T follicular helper cell (primary cell): ENCODE results near the gene CDCP1.

Experiments used
- DNase-seq: peaks from one replicate; pipeline ENCODE4 v3.0.0-alpha.2; 2020; ENCODE audit warnings: low read depth
- total RNA-seq, 2 experiments: gene quantifications; one replicate each; lab custom pipeline; 2026; lab: John Stamatoyannopoulos, UW

Gene CDCP1
- total RNA-seq, result 0.42 to 0.70 reads per million in 2 experiments

GRCh38 chr3:45145681-45146614 lies at the start of gene CDCP1:
TSS of gene CDCP1 (minus strand) at chr3:45146378. CDS start at chr3:45146287, 91 bp downstream.
- no peak for DNase-seq

- DNase-seq, result no peak
Observed at GRCh38 chr3:45194791-45195190, 48.6 kb upstream of the CDCP1 start.

- DNase-seq, result no peak
Observed at GRCh38 chr3:45191924-45192417, 45.8 kb upstream of the CDCP1 start.

- no peak for DNase-seq
Observed at GRCh38 chr3:45191424-45191823, 45.2 kb upstream of the CDCP1 start.

- DNase-seq, result no peak
Observed at GRCh38 chr3:45188719-45189659, 42.8 kb upstream of the CDCP1 start.

- no peak for DNase-seq
Observed at GRCh38 chr3:45187694-45188141, 41.5 kb upstream of the CDCP1 start.

- no peak for DNase-seq
Observed at GRCh38 chr3:45186871-45187270, 40.7 kb upstream of the CDCP1 start.

- DNase-seq, result no peak
Observed at GRCh38 chr3:45185461-45185860, 39.3 kb upstream of the CDCP1 start.

GRCh38 chr3:45185052-45185451 lies 38.9 kb upstream of the CDCP1 start:
- DNase-seq, result no peak

GRCh38 chr3:45183872-45184262 lies 37.7 kb upstream of the CDCP1 start:
- no peak for DNase-seq

- DNase-seq, result no peak
Observed at GRCh38 chr3:45182915-45183871, 37.0 kb upstream of the CDCP1 start.

- DNase-seq, result no peak
Observed at GRCh38 chr3:45181496-45181895, 35.3 kb upstream of the CDCP1 start.

GRCh38 chr3:45180899-45181298 lies 34.7 kb upstream of the CDCP1 start:
- DNase-seq, result no peak

- DNase-seq, result no peak
Observed at GRCh38 chr3:45180051-45180450, 33.9 kb upstream of the CDCP1 start.

- no peak for DNase-seq
Observed at GRCh38 chr3:45179163-45179562, 33.0 kb upstream of the CDCP1 start.

GRCh38 chr3:45178183-45179023 lies 32.2 kb upstream of the CDCP1 start:
- no peak for DNase-seq

- DNase-seq, result no peak
Observed at GRCh38 chr3:45176912-45177311, 30.7 kb upstream of the CDCP1 start.

- DNase-seq, result no peak
Observed at GRCh38 chr3:45174234-45174633, 28.1 kb upstream of the CDCP1 start.

- DNase-seq, result no peak
Observed at GRCh38 chr3:45173776-45174175, 27.6 kb upstream of the CDCP1 start.

- no peak for DNase-seq
Observed at GRCh38 chr3:45171283-45171682, 25.1 kb upstream of the CDCP1 start.
